Activated CD4-positive, alpha-beta T cell treated with anti-CD3 and anti-CD28 coated beads, Interleukin-2, Interleukin-6, amounts not matched to agents 100 ng/mL and 50 ng/mL, durations not matched to agents 16 hours and 8 hours (primary cell): Measurements from ENCODE around the gene PTPN6.
A peak's percentile ranks its signal among the peaks of the same experiment; 100 is the strongest.

Experiments
- DNase-seq: peaks from one replicate; pipeline ENCODE4 v3.0.0-alpha.2; 2020

The PTPN6 gene

DNA sequence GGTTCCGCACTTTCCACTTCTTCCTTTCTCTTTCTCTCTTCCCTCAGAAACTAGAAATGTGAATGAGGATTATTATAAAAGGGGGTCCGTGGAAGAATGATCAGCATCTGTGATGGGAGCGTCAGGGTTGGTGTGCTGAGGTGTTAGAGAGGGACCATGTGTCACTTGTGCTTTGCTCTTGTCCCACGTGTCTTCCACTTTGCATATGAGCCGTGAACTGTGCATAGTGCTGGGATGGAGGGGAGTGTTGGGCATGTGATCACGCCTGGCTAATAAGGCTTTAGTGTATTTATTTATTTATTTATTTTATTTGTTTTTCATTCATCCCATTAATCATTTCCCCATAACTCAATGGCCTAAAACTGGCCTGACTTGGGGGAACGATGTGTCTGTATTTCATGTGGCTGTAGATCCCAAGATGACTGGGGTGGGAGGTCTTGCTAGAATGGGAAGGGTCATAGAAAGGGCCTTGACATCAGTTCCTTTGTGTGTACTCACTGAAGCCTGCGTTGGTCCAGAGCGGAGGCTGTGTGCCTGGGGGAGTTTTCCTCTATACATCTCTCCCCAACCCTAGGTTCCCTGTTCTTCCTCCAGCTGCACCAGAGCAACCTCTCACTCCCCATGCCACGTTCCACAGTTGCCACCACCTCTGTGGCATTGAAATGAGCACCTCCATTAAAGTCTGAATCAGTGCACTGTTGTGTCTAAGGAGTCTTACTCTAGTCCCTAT is 28.0 kb upstream of the PTPN6 start:
- no peak for DNase-seq

DNA sequence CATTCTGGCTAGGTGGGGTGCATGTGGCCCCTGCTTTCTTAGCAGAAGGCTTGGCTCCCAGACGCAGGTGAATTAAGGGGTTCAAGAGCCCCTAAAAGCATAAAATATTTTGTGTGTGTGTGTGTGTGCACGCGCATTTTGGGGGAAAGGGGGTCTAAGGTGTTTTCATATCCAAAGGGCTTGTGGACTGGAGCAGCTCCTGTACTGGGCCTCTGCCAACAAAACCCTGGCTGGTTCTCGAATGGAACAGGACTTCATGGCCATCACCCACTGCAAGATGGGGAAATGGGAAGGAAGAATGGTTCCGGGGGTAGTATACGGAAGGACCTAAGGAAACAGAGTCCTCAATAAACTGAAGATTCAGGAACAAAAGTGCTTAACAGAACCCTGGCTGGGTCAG is 27.3 kb upstream of the PTPN6 start:
- no peak for DNase-seq

DNA sequence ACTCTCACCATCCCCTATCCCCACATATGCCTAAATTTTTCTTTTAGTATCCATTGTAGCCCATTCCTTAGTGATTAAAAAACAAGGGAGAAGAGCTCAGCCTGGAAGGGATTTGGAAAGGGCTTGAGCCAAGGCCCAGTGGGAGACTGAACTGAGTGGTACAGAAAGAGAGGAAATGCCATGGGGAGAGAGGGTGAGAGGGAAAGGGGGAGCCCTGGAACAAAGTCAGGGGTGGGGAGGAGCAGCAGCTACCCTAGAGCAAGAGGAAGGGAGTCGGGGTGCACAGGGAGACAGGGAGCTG is 26.0 kb upstream of the PTPN6 start:
- DNase-seq: no peak

DNA sequence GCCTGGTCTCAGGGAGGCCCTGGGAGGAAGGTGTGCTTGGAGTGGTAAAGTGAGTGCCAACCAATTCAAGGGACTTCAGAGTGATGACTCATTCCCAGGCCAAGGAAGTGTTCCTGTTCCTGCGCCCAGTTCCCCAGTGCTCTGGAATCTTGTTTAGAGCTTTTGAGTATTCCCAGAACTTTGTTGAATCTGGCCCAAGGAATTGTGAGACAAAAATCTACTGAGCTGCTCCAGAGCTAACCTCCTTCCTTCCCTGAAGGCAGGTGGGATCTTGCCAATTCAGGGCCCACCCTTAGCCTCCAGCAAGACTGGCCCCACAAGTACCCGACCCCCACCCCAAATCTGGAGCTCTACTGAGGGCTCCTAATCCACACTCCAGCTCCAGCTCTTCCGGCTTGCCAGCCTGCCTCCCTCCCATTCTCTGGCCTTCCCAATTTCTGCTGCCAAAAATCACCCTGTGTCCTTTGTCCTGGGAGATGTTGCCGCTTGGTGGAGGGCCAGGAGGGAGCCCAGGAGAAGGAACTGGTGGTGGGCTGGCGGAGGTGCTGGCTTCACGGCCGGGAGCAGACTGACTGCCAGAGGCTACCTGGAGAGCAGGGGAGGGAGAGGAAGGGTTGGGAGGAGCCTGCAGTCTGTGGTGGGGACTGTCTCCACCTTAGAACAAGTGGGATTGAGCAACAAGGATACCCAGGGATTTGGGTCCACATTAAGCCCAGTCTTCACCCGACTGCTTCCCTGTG is 25.4 kb upstream of the PTPN6 start:
- DNase-seq: no peak

DNA sequence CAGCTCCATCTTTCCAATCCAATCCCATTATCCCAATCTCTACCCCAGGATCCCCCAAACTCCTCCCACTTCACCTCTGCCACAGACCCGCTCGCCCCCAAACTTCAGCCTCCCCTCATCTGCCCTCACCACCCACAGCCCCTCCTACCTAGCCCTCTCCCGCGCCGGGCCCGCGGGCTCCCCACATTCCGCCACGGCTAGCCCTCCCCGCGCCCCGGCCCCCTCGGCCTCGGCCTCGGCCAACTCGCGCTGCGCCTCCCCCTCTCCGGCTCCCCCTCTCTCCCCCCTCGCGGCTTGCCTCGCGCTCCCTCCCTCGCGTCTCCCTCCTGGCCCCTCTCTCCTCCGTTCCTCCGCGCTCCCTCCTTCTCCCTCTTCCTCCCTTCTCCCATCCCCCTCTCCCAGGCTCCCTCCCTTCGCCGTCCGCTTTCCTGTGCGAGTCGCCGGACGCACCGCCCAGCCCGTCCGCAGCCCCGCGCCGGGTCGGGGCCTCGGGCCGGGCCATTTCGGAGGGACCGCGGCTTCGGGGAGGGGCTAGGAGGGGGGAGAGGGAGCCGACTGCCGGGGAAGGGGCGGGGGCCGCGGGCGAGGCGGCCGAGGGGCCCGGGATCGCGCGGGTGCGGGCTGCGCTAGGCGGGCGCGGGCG is 23.7 kb upstream of the PTPN6 start, which contains the start of gene ATN1:
Gene ATN1 (plus strand): TSS at position 581 of the 643 bp plus-strand sequence. CDS start 6,043 bp downstream, outside the sequence.
- DNase-seq: peak; percentile 41

DNA sequence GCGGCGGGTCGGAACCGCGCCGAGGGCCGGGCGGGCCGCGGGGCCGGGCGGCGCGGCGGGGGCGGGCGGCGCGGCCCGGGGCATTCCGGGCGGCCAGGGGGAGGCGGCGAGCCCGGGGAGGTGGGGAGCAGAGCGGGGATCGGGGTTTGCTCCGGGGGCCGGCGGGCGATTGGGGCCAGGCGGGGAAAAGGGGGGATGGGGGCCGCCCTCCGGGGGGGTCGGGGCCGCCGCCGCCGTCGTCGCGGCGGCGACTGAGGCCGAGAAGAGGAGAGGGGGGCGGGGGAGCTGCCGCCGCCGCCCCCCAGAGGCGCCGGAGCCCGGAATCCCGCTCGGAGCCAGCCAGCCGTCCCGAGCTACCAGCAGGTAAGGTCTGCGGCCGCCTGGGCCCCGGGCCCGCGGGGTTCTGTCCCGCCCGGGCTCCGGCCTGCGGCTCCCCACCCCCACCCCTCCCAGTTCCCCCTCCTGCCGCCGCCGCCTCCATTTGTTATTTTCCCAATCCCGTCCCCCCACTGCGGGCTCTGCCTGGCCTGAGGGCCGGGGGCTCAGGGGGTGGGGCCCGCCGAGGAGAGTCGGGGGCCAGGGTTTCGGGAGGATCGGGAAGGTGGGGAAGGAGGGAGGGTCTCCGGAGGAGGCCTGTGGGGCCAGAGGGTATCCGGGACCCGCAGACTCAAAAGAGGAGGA is 23.0 kb upstream of the PTPN6 start:
- no peak for DNase-seq

DNA sequence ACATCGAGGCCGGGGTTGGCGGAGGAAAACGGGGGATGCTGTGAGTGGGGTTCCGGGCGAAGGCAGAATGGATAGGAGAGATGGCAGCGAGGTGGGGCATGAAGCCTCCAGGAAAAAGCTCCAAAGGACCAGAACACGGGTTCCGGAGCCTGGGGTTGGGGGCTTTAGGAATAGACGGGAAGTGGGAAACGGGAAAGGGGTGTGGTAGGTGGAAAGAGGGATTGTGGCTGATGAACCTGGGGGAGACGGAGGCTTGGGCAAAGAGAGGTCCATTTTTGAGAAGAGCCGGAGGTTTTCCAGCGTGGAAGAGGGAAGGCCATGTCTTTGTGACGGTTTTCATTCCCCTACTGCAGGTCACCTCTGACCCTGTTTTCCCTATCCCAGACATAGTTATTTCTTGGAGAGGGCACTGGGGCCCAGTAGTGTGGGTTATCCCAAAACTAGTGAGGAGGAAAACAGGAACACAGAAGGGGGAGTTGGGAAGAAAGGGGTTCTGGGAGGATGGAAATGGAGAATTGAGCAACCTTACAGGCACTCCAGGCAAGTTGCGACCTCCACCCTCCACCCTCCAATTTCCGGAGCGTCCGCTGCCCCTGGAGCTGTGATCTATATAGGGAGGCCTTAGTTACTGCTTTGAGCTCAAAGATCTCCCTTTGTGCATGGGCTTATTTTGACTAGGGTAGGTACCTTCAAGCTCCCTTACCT is 22.3 kb upstream of the PTPN6 start:
- no peak for DNase-seq

DNA sequence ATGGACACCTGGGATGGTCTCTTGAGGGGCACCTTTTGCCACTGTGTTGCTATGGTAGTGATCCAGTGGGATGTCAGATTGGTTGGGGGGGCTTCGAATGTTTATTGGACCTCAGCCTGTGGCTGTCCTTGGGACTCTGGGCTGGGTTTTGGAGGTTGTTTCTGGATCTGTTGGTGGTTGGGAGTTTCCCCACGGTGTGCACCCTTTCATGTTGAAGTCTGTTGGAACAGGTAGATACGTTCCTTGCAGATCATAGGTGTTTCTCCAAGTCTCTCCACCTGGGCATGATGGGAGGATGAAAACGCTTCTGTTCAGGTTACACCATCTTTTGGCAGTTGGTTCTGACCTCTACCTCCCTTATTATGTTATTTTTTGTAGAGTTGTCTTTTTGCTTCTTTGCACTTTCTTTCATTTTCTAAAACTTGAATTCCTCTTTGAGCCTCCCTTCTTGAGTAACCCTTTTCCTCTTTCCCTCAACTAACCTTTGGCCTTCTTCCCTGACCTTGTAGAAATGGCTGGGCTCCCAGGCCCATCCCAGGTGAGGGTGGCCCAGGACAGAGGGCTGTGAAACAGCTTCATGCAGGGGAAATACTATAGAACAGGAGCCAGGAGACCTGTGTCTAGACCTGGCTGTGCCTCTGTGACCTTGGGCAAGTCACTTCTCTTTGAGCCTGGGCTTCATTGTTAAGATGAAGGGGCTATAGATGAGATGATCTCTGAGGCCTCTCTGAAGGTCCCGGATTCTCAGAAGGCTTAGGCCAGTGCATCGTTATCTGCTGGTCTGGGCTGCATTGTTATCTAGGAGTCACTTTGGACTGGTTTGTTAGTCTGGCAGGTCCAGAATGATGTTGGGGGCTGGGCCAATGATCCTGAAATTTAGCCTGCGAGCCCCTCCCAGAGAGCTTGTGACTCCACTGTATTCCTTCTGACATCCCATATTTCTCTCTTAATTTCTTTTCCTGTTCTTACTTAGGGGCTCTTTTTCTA is 21.4 kb upstream of the PTPN6 start:
- no peak for DNase-seq

DNA sequence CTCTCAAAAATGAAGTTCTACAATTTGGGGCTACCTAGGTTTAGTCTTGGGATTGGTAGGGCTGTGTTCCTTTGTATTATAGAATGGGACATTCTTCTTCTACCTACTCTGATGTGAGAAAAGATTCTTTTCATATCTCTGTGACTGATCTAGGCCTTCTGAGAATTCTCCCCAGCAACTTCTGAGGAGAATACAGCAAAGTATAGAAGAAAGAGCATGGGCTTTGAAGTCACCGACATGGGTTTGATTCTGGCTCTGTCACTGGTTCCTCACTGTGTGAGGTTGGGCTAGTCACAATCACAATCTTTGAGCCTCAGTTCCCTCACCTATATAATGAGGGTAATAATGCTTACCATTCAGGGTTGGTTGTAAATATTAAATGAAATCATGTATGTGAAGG is 18.4 kb upstream of the PTPN6 start:
- no peak for DNase-seq

DNA sequence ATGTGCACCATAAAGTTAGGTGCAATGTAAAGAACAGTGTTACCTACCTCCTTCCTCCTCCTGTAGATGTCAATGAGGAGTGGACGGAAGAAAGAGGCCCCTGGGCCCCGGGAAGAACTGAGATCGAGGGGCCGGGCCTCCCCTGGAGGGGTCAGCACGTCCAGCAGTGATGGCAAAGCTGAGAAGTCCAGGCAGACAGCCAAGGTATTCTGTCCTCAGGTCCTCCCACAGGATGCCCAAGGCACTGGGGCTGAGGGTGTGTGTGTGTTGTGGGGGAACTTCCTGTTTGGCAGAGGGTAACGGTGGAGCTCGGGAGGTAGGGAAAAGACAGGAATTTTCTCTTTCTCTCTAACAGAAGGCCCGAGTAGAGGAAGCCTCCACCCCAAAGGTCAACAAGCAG is 17.0 kb upstream of the PTPN6 start:
- no peak for DNase-seq

DNA sequence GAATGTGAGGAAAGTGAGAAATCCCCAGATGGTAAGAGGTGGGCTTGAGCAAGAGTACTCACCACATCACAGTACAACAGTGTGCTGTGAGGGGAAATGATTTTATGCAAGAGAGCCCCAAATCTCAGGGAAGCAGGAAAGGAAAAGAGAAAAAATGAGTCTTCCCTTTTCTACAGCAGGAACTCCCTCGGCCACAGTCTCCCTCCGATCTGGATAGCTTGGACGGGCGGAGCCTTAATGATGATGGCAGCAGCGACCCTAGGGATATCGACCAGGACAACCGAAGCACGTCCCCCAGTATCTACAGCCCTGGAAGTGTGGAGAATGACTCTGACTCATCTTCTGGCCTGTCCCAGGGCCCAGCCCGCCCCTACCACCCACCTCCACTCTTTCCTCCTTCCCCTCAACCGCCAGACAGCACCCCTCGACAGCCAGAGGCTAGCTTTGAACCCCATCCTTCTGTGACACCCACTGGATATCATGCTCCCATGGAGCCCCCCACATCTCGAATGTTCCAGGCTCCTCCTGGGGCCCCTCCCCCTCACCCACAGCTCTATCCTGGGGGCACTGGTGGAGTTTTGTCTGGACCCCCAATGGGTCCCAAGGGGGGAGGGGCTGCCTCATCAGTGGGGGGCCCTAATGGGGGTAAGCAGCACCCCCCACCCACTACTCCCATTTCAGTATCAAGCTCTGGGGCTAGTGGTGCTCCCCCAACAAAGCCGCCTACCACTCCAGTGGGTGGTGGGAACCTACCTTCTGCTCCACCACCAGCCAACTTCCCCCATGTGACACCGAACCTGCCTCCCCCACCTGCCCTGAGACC is 15.6 kb upstream of the PTPN6 start:
- DNase-seq: no peak

DNA sequence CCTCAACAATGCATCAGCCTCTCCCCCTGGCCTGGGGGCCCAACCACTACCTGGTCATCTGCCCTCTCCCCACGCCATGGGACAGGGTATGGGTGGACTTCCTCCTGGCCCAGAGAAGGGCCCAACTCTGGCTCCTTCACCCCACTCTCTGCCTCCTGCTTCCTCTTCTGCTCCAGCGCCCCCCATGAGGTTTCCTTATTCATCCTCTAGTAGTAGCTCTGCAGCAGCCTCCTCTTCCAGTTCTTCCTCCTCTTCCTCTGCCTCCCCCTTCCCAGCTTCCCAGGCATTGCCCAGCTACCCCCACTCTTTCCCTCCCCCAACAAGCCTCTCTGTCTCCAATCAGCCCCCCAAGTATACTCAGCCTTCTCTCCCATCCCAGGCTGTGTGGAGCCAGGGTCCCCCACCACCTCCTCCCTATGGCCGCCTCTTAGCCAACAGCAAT is 14.9 kb upstream of the PTPN6 start:
- no peak for DNase-seq

DNA sequence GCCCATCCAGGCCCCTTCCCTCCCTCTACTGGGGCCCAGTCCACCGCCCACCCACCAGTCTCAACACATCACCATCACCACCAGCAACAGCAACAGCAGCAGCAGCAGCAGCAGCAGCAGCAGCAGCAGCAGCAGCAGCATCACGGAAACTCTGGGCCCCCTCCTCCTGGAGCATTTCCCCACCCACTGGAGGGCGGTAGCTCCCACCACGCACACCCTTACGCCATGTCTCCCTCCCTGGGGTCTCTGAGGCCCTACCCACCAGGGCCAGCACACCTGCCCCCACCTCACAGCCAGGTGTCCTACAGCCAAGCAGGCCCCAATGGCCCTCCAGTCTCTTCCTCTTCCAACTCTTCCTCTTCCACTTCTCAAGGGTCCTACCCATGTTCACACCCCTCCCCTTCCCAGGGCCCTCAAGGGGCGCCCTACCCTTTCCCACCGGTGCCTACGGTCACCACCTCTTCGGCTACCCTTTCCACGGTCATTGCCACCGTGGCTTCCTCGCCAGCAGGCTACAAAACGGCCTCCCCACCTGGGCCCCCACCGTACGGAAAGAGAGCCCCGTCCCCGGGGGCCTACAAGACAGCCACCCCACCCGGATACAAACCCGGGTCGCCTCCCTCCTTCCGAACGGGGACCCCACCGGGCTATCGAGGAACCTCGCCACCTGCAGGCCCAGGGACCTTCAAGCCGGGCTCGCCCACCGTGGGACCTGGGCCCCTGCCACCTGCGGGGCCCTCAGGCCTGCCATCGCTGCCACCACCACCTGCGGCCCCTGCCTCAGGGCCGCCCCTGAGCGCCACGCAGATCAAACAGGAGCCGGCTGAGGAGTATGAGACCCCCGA is 14.3 kb upstream of the PTPN6 start:
- DNase-seq: peak; percentile 68

DNA sequence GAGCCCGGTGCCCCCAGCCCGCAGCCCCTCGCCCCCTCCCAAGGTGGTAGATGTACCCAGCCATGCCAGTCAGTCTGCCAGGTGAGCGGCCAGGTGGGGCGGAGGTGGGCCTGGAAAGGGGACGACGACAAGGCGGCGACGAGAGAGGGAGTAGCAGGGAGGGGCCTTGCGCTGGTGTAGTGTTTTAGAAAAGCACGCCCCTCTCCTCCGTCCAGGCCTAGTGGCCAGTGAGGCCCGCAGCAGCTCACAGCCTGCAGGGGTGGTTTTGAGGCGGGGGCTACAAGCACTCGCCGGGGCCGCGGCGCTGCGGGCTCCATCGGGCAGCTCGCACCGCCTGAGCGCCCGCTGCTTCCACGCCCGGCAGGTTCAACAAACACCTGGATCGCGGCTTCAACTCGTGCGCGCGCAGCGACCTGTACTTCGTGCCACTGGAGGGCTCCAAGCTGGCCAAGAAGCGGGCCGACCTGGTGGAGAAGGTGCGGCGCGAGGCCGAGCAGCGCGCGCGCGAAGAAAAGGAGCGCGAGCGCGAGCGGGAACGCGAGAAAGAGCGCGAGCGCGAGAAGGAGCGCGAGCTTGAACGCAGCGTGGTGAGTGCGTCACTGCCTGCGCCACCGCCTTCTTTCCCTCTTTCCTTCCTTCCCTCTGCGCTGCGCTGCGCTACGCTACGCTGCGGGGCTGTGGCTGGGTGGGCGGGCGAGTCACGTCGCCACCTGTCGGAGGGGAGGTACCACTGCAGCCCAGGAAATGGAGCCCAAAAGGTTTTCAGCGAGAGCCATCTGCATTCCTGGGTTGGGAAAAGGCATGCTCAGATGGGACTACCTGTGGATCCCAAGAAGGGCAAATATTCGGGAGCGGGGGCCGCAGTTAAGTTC is 13.4 kb upstream of the PTPN6 start:
- DNase-seq: peak; percentile 96

DNA sequence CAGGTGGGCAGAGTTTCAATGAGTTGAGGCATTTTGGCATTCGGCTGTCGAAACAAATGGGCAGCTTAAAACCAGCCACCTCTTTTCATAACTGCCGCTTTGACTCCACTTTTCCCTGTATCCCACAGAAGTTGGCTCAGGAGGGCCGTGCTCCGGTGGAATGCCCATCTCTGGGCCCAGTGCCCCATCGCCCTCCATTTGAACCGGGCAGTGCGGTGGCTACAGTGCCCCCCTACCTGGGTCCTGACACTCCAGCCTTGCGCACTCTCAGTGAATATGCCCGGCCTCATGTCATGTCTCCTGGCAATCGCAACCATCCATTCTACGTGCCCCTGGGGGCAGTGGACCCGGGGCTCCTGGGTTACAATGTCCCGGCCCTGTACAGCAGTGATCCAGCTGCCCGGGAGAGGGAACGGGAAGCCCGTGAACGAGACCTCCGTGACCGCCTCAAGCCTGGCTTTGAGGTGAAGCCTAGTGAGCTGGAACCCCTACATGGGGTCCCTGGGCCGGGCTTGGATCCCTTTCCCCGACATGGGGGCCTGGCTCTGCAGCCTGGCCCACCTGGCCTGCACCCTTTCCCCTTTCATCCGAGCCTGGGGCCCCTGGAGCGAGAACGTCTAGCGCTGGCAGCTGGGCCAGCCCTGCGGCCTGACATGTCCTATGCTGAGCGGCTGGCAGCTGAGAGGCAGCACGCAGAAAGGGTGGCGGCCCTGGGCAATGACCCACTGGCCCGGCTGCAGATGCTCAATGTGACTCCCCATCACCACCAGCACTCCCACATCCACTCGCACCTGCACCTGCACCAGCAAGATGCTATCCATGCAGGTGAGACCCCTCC is 12.6 kb upstream of the PTPN6 start:
- no peak for DNase-seq

DNA sequence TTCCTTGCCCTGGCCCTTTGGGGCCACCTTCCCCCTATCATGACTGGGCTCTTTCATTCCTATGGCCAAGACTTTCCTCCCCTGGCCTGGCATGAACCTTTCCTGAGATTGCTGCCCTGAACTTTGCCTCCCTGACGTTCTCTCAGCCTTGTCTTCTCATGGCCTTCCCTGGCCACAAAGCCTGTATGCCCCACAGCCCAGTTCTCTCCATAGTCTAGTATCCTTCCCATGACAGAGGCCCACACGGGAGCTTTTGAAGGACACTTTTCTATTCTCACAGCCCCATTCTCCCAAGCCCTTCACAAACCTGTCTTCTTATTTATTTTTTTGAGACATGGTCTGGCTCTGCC is 12.0 kb upstream of the PTPN6 start:
- DNase-seq: no peak

DNA sequence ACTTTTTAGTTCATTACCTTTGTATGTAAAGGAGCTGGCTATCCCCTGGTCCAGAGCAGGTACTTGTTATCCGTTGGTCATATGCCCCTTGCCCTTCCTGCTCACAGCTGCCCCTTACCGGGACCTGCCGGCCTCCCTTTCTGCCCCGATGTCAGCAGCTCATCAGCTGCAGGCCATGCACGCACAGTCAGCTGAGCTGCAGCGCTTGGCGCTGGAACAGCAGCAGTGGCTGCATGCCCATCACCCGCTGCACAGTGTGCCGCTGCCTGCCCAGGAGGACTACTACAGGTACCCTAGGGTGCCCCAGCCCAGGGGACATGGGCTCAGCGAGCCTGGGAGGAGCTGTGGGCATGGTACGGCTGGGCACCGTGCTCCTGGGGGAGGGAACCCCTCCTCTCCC is 9.9 kb upstream of the PTPN6 start:
- DNase-seq: no peak

DNA sequence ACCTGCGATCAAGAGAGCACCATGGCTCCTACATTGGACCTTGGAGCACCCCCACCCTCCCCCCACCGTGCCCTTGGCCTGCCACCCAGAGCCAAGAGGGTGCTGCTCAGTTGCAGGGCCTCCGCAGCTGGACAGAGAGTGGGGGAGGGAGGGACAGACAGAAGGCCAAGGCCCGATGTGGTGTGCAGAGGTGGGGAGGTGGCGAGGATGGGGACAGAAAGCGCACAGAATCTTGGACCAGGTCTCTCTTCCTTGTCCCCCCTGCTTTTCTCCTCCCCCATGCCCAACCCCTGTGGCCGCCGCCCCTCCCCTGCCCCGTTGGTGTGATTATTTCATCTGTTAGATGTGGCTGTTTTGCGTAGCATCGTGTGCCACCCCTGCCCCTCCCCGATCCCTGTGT is 9.4 kb upstream of the PTPN6 start:
- no peak for DNase-seq
